Cardiac muscle cell (in vitro differentiated cells and primary cell): Measurements from ENCODE around the gene PACS2. TPM values are rescaled to one million over a fixed set of nuclear protein-coding genes. Genes with fewer than 3 reads are reported as not detected.

Experiments
- DNase-seq, 2 donors: peaks; one replicate each; pipeline versions ENCODE4 v3.0.0 to v3.0.0-alpha.2; 2010 to 2017; ENCODE audit warnings: low read depth in 1 of 2, low spot score in 1 of 2
- H3K27ac ChIP-seq: fragments of 200-600 bp; sonication (generic); 2 replicates; pipeline ENCODE4 v1.5.1; 2016
- H3K27me3 ChIP-seq: fragments of 200-600 bp; sonication (generic); 2 replicates; pipeline ENCODE4 v1.6.0; 2016; ENCODE audit warnings: control low read depth
- H3K36me3 ChIP-seq: fragments of 200-600 bp; sonication (generic); 2 replicates; pipeline ENCODE4 v1.5.1; 2016; ENCODE audit warnings: control low read depth
- H3K4me1 ChIP-seq: fragments of 200-600 bp; sonication (generic); 2 replicates; pipeline ENCODE4 v1.8.1; 2017; ENCODE audit warnings: low read depth, mild to moderate bottlenecking, mixed run types
- H3K4me3 ChIP-seq: fragments of 200-600 bp; sonication (generic); 2 replicates; pipeline ENCODE4 v1.5.1; 2016; ENCODE audit warnings: mild to moderate bottlenecking
- H3K9me3 ChIP-seq: fragments of 200-600 bp; sonication (generic); 2 replicates; pipeline ENCODE4 v1.5.1; 2017; ENCODE audit warnings: low read depth, mild to moderate bottlenecking, control low read depth
- polyA plus RNA-seq: library from polyadenylated mRNA; unstranded; fragments of >200 nt; fragmentation: Nextera tagmentation; extraction: Ambion mirVana; gene quantifications from 2 replicates; pipeline ENCODE4 v1.2.1, GENCODE V29; 2016
- total RNA-seq: library from RNA; depleted of rRNA; stranded (reverse); fragments of >200 nt; gene quantifications from 2 replicates; pipeline ENCODE4 v1.2.3, GENCODE V29; 2016
- TF ChIP-seq, protein P1 (sequence below): IDR thresholded peaks from 2 replicates; pipeline ENCODE4 v1.5.1; 2012; ENCODE audit warnings: low read depth, mild to moderate bottlenecking, low read length

Gene PACS2
- total and polyA plus RNA-seq, 2 experiments from 2014 or later, result 66.1 to 144 TPM

DNA sequence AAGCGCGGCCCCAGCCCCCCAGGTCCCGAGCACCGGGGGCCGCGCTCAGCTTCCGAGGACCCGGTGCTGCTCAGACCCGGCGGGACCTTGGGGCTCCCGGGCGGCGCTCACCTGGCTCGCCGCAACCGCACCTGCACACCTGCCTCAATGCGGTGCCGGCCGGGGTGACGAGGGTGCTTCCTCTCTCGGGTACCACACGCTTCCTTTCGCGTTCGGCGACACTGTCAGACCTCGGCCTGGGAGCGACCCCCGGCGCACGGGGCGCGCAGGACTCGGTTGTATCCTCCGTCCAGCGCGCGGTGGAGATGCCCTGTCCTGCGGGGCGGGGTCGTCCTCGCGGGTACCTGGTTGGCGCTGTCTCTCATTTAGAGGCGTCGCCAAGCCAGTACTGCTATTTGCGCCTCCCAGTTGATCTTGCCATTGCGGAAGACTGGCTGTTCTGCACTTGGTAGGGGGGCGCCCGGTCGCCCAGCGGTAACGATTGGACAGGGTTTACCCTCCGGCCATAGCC lies 718 bp downstream of the PACS2 start:
- Histone ChIP-seq H3K36me3 (no peaks in the 10 kb centered on the region), H3K27ac (no peak overlapping the region), H3K4me3 (peak overlapping the region; percentile 62), H3K9me3 (no peaks in the 10 kb centered on the region), H3K4me1 (peaks cover 9% of the 10 kb centered on the region), H3K27me3 (no peaks in the 10 kb centered on the region)
- peak; percentile 36 to 44 for DNase-seq
- TF ChIP-seq, protein P1, sequence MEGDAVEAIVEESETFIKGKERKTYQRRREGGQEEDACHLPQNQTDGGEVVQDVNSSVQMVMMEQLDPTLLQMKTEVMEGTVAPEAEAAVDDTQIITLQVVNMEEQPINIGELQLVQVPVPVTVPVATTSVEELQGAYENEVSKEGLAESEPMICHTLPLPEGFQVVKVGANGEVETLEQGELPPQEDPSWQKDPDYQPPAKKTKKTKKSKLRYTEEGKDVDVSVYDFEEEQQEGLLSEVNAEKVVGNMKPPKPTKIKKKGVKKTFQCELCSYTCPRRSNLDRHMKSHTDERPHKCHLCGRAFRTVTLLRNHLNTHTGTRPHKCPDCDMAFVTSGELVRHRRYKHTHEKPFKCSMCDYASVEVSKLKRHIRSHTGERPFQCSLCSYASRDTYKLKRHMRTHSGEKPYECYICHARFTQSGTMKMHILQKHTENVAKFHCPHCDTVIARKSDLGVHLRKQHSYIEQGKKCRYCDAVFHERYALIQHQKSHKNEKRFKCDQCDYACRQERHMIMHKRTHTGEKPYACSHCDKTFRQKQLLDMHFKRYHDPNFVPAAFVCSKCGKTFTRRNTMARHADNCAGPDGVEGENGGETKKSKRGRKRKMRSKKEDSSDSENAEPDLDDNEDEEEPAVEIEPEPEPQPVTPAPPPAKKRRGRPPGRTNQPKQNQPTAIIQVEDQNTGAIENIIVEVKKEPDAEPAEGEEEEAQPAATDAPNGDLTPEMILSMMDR, result no peak

DNA sequence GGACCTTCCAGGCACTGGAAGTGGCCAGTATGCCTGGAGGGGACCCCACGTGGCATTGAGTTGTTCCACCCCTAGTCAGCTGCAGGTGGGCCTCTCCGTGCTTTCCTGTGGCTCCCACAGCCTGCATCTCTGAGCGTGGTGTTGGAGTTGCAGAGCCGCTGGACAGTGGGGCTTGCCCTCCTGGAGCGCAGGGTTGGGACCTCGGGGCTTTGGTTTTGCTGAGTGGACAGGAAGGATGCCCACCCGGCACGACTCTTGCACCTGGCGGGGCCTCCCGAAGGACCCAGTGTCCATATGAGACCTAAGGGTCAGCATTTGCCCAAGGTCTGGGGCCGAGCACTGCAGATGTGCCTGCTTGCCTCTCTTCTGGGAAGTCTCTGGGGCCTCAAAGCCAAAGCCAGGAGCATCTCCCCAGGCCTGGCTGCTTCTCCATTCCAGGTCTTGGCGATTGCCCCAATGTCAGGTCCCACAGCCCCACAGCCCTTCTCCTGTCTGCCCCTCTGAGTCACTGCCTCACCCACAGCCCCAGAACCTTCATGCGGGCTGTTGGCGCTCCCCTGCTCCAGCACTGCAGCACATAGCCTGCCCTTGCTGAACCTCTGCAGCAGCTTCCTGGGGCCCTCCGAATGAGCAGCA lies 1.5 kb downstream of the PACS2 start:
- Histone ChIP-seq H3K4me1 (peaks cover 9% of the 10 kb centered on the region), H3K27me3 (no peaks in the 10 kb centered on the region), H3K27ac (no peak overlapping the region), H3K9me3 (no peaks in the 10 kb centered on the region), H3K36me3 (no peaks in the 10 kb centered on the region), H3K4me3 (peak overlapping the region; percentile 62)
- DNase-seq, result no peak
- TF ChIP-seq, protein P1, result no peak

DNA sequence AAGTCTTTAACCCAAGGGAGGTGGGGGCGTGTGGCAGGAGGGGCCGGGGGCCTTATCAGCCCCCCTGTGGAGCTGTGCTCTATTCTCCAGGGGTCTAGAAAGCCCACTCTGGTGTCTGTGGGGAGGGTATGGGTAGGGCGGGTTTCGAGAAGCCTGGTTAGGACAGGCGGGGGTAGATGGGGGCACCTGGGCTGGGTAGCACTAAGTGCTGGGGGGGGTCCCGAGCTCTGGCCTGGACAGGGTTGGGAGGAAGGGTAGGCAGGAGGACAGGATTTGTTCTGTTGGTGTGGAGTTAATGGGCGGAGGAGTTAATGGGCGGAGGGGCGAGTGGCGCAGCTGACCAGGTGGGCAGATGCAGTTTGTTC lies 2.0 kb downstream of the PACS2 start:
- Histone ChIP-seq H3K9me3 (no peaks in the 10 kb centered on the region), H3K27ac (no peak overlapping the region), H3K4me3 (no peak overlapping the region), H3K36me3 (no peaks in the 10 kb centered on the region), H3K27me3 (no peaks in the 10 kb centered on the region), H3K4me1 (peaks cover 9% of the 10 kb centered on the region)
- DNase-seq, result no peak
- TF ChIP-seq, protein P1, result no peak

DNA sequence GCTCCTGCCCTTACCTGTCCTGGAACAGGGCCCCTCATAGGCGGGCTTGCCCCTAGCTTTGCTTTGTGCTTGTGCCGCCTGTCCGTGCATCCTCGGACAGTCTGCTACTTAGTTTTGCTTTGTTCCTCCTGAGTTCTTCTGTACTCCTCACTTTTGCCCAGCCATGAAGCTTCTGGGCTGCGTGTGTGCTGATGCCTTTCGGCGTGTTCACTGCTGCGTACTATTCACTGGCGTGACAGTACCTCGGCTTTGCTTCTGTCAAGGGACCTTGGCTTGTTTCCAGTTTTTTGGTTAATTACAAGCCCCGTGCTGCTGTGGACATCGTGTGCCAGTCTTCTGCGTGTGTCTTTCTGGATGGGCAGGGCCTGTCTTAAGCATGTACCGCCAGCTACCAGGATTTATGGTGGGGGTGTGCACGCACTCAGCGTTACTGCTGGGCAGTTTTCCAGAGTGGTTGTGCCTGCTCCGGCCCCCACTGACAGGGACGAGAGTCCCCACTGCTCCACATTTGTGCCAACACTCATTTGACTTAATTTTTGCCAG lies 2.5 kb downstream of the PACS2 start:
- no peaks in the 10 kb centered on the region for H3K27me3 ChIP-seq
- H3K27ac ChIP-seq, result no peak overlapping the region
- H3K4me1 ChIP-seq, result peaks cover 4% of the 10 kb centered on the region
- H3K36me3 ChIP-seq, result no peaks in the 10 kb centered on the region
- DNase-seq, result no peak
- TF ChIP-seq, protein P1, result no peak
- no peak overlapping the region for H3K4me3 ChIP-seq
- H3K9me3 ChIP-seq, result no peaks in the 10 kb centered on the region

DNA sequence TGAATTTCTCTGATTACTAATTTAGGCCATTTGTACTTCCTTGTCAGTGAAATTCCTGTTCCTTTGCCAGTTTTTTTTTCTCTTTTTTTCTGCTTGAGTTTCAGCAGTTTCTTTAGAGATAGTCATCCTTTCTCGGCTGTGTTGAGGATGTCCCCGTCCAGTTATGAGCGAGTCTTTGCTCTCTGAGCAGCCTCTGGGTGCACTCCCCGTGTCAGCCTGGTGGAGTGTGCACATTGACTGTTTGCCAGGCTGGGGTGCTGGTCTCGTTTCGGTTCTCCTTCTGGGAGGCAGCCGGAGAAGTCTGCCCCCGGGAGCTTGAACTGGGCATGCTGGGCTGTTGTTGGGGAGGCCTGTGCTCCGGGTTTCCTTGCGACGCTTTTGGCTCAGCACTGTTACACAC lies 3.0 kb downstream of the PACS2 start:
- TF ChIP-seq, protein P1, result peak; percentile 14
- peak in 1 of 2 donors; percentile 48 for DNase-seq
- no peak overlapping the region for H3K4me3 ChIP-seq

More for the DNA sequence above, 3.0 kb downstream of the PACS2 start:
- H3K4me1 ChIP-seq, result peaks cover under 1% of the 10 kb centered on the region
- H3K27ac ChIP-seq, result no peak overlapping the region
- no peaks in the 10 kb centered on the region for H3K9me3 ChIP-seq
- H3K27me3 ChIP-seq, result no peaks in the 10 kb centered on the region
- no peaks in the 10 kb centered on the region for H3K36me3 ChIP-seq
